Measurements from ENCODE around the gene ERO1B. TPM values are rescaled to one million over a fixed set of nuclear protein-coding genes. Genes with fewer than 3 reads are reported as not detected.
"Not testable (repeated sequence)": the region's sequence is repeated elsewhere in the genome, so short reads cannot be mapped to it uniquely, and the experiment has no call there.

Gene ERO1B
- total RNA-seq, 2 experiments from 2014 or later = 7.0 to 11.0 TPM

DNA sequence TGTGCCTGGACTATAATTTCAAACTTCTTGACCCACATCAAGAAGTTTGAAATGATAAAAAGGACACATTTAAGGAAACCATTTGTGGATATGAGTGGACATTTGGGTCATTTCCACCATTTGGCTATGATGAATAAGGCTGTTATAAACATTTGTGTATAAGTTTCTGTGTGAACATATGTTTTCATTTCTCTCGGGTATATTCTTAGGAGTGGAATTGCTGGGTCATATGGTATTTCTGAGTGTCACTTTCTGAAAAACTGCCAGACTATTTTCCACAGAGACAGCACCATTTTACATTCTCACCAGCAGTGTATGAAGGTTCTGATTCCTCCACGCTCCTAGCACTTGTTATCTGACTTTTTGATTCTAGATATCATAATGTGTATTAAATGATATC lies 88.6 kb downstream of the ERO1B start:
- Histone ChIP-seq H3K79me2 (ENCODE audit: insufficient read depth, low read depth, low read length) (no peaks in the 10 kb centered on the region), H3K9me3 (ENCODE audit: low read length) (no peaks in the 10 kb centered on the region), H3K4me2 (ENCODE audit: low read length) (no peak overlapping the region), H2AFZ (ENCODE audit: low read length) (no peak overlapping the region), H3K27ac (ENCODE audit: low read depth, low read length, poor library complexity, severe bottlenecking) (no peak overlapping the region), H3K4me1 (ENCODE audit: insufficient read depth, low read length, poor library complexity, severe bottlenecking) (no peaks in the 10 kb centered on the region), H4K20me1 (ENCODE audit: insufficient read depth, low read length) (no peaks in the 10 kb centered on the region), H3K9me2 (ENCODE audit: insufficient read depth, low read length) (no peaks in the 10 kb centered on the region), H3K36me3 (ENCODE audit: insufficient read depth, low read length) (no peaks in the 10 kb centered on the region), H3K4me3 (ENCODE audit: low read depth, low read length, poor library complexity, severe bottlenecking) (no peak overlapping the region)
- BruUV-seq (replicated peaks) = no TSS peak
- CTCF ChIA-PET (ENCODE audit: unreplicated experiment) = no interaction called here
- DNase-seq (ENCODE audit: low spot score) = no peak
- intact Hi-C loops (cut with micrococcal nuclease; ENCODE audit: unreplicated experiment) = no loop called here
- POLR2A ChIA-PET = no interaction called here
- TF ChIP-seq EZH2phosphoT487 (IDR thresholded peaks at IDR 0.05; ENCODE audit: borderline replicate concordance, low read depth, low read length) (no peak), CTCF (conservative IDR thresholded peaks at IDR 0.05; ENCODE audit: low read length) (no peak)

DNA sequence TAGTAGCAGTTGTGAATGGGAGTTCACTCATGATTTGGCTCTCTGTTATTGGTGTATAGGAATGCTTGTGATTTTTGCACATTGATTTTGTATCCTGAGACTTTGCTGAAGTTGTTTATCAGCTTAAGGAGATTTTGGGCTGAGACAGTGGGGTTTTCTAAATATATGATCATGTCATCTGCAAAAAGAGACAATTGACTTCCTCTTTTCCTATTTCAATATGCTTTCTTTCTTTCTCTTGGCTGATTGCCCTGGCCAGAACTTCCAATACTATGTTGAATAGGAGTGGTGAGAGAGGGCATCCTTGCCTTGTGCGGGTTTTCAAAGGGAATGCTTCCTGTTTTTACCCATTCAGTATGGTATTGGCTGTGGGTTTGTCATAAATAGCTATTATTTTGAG lies 93.7 kb downstream of the ERO1B start:
- DNase-seq (ENCODE audit: low spot score); intact Hi-C loops (cut with micrococcal nuclease; ENCODE audit: unreplicated experiment); H4K20me1 ChIP-seq (ENCODE audit: insufficient read depth, low read length); BruUV-seq (replicated peaks); H3K4me3 ChIP-seq (ENCODE audit: low read depth, low read length, poor library complexity, severe bottlenecking); H3K79me2 ChIP-seq (ENCODE audit: insufficient read depth, low read depth, low read length); H3K27ac ChIP-seq (ENCODE audit: low read depth, low read length, poor library complexity, severe bottlenecking); H2AFZ ChIP-seq (ENCODE audit: low read length); H3K36me3 ChIP-seq (ENCODE audit: insufficient read depth, low read length); CTCF ChIA-PET (ENCODE audit: unreplicated experiment); H3K4me2 ChIP-seq (ENCODE audit: low read length); H3K9me2 ChIP-seq (ENCODE audit: insufficient read depth, low read length); H3K9me3 ChIP-seq (ENCODE audit: low read length); H3K4me1 ChIP-seq (ENCODE audit: insufficient read depth, low read length, poor library complexity, severe bottlenecking): not testable (repeated sequence)
- POLR2A ChIA-PET = interaction anchor here (0.6 kb wide), 1 partner anchor 222 kb away, joined by 7 read pairs; no protein-coding TSS in a partner anchor

GRCh38 chr1:236186471-236186870 lies 95.3 kb downstream of the ERO1B start:
- CTCF ChIA-PET (ENCODE audit: unreplicated experiment); H3K27ac ChIP-seq (ENCODE audit: low read depth, low read length, poor library complexity, severe bottlenecking); H3K4me1 ChIP-seq (ENCODE audit: insufficient read depth, low read length, poor library complexity, severe bottlenecking); H3K79me2 ChIP-seq (ENCODE audit: insufficient read depth, low read depth, low read length); DNase-seq (ENCODE audit: low spot score); BruUV-seq (replicated peaks); H3K9me2 ChIP-seq (ENCODE audit: insufficient read depth, low read length); H3K36me3 ChIP-seq (ENCODE audit: insufficient read depth, low read length); H3K4me3 ChIP-seq (ENCODE audit: low read depth, low read length, poor library complexity, severe bottlenecking); POLR2A ChIA-PET; intact Hi-C loops (cut with micrococcal nuclease; ENCODE audit: unreplicated experiment); H3K9me3 ChIP-seq (ENCODE audit: low read length); H4K20me1 ChIP-seq (ENCODE audit: insufficient read depth, low read length); H3K4me2 ChIP-seq (ENCODE audit: low read length); H2AFZ ChIP-seq (ENCODE audit: low read length): not testable (repeated sequence)

GRCh38 chr1:236185687-236186086 lies 96.1 kb downstream of the ERO1B start:
- H2AFZ ChIP-seq (ENCODE audit: low read length) = no peak overlapping the region
- no peaks in the 10 kb centered on the region for H3K9me3 ChIP-seq (ENCODE audit: low read length)
- no peaks in the 10 kb centered on the region for H3K36me3 ChIP-seq (ENCODE audit: insufficient read depth, low read length)
- ChIA-PET CTCF (ENCODE audit: unreplicated experiment) (no interaction called here), POLR2A (no interaction called here)
- no TSS peak for BruUV-seq (replicated peaks)
- H3K4me3 ChIP-seq (ENCODE audit: low read depth, low read length, poor library complexity, severe bottlenecking) = no peak overlapping the region
- TF ChIP-seq EZH2phosphoT487 (IDR thresholded peaks at IDR 0.05; ENCODE audit: borderline replicate concordance, low read depth, low read length) = no peak
- no peak for TF ChIP-seq CTCF (conservative IDR thresholded peaks at IDR 0.05; ENCODE audit: low read length)
- intact Hi-C loops (cut with micrococcal nuclease; ENCODE audit: unreplicated experiment) = no loop called here
- no peak overlapping the region for H3K4me2 ChIP-seq (ENCODE audit: low read length)
- H4K20me1 ChIP-seq (ENCODE audit: insufficient read depth, low read length) = no peaks in the 10 kb centered on the region
- DNase-seq (ENCODE audit: low spot score) = no peak
- H3K27ac ChIP-seq (ENCODE audit: low read depth, low read length, poor library complexity, severe bottlenecking) = no peak overlapping the region
- no peaks in the 10 kb centered on the region for H3K9me2 ChIP-seq (ENCODE audit: insufficient read depth, low read length)
- H3K79me2 ChIP-seq (ENCODE audit: insufficient read depth, low read depth, low read length) = no peaks in the 10 kb centered on the region
- no peaks in the 10 kb centered on the region for H3K4me1 ChIP-seq (ENCODE audit: insufficient read depth, low read length, poor library complexity, severe bottlenecking)

Measured in OCI-LY7 (cell line).